ENCODE results near the gene PIPOX. TPM values are rescaled to one million over a fixed set of nuclear protein-coding genes. Genes with fewer than 3 reads are reported as not detected.

The PIPOX gene
- total and polyA plus RNA-seq, 2 of the 13 experiments (the other 11 are each of a cell fraction or from before 2014, with no cell fraction given) = 87.3 to 154 TPM

DNA sequence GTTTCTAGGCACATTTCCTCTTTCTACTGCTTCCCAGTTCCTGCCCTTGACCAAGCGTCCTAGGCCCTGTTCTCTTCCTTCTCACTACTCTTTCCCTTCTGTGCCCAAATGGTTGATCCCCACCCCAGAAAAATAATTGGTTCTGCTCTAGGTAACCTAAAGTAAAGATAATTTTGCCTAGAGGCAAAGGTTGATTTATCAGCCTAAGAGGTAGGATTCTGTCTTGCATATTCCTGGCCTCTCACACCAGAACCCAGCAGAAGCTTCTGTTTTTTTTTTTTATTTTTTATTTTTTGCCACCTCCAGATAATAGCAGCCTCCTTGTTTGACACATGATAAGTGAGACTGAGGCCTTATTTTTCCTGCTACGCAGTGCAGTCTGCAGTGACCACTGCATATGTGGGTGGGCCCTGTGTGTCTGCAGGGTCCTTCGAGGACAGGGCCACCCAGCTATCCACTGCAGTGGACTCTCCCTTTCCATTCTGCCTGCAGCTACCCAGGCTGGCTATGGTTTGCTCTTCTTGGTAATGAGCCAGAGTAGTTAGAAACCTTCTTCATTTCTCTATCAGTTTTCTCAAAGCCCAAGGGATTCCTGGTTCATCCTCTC, 701 bp downstream of the PIPOX start (continued):
- TF ChIP-seq, protein P1, sequence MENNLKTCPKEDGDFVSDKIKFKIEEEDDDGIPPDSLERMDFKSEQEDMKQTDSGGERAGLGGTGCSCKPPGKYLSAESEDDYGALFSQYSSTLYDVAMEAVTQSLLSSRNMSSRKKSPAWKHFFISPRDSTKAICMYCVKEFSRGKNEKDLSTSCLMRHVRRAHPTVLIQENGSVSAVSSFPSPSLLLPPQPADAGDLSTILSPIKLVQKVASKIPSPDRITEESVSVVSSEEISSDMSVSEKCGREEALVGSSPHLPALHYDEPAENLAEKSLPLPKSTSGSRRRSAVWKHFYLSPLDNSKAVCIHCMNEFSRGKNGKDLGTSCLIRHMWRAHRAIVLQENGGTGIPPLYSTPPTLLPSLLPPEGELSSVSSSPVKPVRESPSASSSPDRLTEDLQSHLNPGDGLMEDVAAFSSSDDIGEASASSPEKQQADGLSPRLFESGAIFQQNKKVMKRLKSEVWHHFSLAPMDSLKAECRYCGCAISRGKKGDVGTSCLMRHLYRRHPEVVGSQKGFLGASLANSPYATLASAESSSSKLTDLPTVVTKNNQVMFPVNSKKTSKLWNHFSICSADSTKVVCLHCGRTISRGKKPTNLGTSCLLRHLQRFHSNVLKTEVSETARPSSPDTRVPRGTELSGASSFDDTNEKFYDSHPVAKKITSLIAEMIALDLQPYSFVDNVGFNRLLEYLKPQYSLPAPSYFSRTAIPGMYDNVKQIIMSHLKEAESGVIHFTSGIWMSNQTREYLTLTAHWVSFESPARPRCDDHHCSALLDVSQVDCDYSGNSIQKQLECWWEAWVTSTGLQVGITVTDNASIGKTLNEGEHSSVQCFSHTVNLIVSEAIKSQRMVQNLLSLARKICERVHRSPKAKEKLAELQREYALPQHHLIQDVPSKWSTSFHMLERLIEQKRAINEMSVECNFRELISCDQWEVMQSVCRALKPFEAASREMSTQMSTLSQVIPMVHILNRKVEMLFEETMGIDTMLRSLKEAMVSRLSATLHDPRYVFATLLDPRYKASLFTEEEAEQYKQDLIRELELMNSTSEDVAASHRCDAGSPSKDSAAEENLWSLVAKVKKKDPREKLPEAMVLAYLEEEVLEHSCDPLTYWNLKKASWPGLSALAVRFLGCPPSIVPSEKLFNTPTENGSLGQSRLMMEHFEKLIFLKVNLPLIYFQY (CRISPR knock-in tag; IDR thresholded peaks at IDR 0.05; ENCODE audit: borderline replicate concordance) = no peak
- TF ChIP-seq ZNF703 (CRISPR knock-in tag; IDR thresholded peaks at IDR 0.05; ENCODE audit: borderline replicate concordance) = no peak
- TF ChIP-seq HNF4G (IDR thresholded peaks at IDR 0.05; ENCODE audit: borderline replicate concordance, low read depth, low read length) = no peak
- TF ChIP-seq HNF4G (CRISPR knock-in tag; IDR thresholded peaks at IDR 0.05; ENCODE audit: borderline replicate concordance, low read depth) = no peak
- no peak for TF ChIP-seq ZNF550 (CRISPR knock-in tag; IDR thresholded peaks at IDR 0.05; ENCODE audit: borderline replicate concordance)
- no peak for TF ChIP-seq KDM6A (CRISPR knock-in tag; IDR thresholded peaks at IDR 0.05; ENCODE audit: low read depth)
- no peak for TF ChIP-seq STAG1 (CRISPR knock-in tag; IDR thresholded peaks at IDR 0.05)
- TF ChIP-seq ARHGAP35 (CRISPR knock-in tag; IDR thresholded peaks at IDR 0.05; ENCODE audit: borderline replicate concordance) = no peak
- TF ChIP-seq, protein P2, sequence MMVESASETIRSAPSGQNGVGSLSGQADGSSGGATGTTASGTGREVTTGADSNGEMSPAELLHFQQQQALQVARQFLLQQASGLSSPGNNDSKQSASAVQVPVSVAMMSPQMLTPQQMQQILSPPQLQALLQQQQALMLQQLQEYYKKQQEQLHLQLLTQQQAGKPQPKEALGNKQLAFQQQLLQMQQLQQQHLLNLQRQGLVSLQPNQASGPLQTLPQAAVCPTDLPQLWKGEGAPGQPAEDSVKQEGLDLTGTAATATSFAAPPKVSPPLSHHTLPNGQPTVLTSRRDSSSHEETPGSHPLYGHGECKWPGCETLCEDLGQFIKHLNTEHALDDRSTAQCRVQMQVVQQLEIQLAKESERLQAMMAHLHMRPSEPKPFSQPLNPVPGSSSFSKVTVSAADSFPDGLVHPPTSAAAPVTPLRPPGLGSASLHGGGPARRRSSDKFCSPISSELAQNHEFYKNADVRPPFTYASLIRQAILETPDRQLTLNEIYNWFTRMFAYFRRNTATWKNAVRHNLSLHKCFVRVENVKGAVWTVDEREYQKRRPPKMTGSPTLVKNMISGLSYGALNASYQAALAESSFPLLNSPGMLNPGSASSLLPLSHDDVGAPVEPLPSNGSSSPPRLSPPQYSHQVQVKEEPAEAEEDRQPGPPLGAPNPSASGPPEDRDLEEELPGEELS (CRISPR knock-in tag; IDR thresholded peaks at IDR 0.05) = no peak
- TF ChIP-seq TARDBP (CRISPR knock-in tag; IDR thresholded peaks at IDR 0.05) = no peak
- TF ChIP-seq ZNF780A (CRISPR knock-in tag; IDR thresholded peaks at IDR 0.05) = no peak
- TF ChIP-seq ZBTB3 (CRISPR knock-in tag; IDR thresholded peaks at IDR 0.05; ENCODE audit: borderline replicate concordance, low read depth) = 0 out of 2 replicates have a peak, but pooled peaks have one; percentile 20
- 0 out of 2 replicates have a peak, but pooled peaks have one; percentile 12 for TF ChIP-seq SRY (CRISPR knock-in tag; IDR thresholded peaks at IDR 0.05)
- TF ChIP-seq SNRNP70 (IDR thresholded peaks at IDR 0.05; ENCODE audit: low read depth, low read length) = no peak
- peak; percentile 12 for TF ChIP-seq ZNF781 (CRISPR knock-in tag; IDR thresholded peaks at IDR 0.05; ENCODE audit: borderline replicate concordance, not compliant biosample characterization)
- TF ChIP-seq, protein P3, sequence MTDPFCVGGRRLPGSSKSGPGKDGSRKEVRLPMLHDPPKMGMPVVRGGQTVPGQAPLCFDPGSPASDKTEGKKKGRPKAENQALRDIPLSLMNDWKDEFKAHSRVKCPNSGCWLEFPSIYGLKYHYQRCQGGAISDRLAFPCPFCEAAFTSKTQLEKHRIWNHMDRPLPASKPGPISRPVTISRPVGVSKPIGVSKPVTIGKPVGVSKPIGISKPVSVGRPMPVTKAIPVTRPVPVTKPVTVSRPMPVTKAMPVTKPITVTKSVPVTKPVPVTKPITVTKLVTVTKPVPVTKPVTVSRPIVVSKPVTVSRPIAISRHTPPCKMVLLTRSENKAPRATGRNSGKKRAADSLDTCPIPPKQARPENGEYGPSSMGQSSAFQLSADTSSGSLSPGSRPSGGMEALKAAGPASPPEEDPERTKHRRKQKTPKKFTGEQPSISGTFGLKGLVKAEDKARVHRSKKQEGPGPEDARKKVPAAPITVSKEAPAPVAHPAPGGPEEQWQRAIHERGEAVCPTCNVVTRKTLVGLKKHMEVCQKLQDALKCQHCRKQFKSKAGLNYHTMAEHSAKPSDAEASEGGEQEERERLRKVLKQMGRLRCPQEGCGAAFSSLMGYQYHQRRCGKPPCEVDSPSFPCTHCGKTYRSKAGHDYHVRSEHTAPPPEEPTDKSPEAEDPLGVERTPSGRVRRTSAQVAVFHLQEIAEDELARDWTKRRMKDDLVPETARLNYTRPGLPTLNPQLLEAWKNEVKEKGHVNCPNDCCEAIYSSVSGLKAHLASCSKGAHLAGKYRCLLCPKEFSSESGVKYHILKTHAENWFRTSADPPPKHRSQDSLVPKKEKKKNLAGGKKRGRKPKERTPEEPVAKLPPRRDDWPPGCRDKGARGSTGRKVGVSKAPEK (CRISPR knock-in tag; IDR thresholded peaks at IDR 0.05; ENCODE audit: borderline replicate concordance) = no peak
- no peak for TF ChIP-seq SETDB1 (CRISPR knock-in tag; IDR thresholded peaks at IDR 0.05; ENCODE audit: borderline replicate concordance)
- TF ChIP-seq IKZF1 (IDR thresholded peaks at IDR 0.05) = no peak
- TF ChIP-seq, protein P4, sequence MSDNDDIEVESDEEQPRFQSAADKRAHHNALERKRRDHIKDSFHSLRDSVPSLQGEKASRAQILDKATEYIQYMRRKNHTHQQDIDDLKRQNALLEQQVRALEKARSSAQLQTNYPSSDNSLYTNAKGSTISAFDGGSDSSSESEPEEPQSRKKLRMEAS (IDR thresholded peaks at IDR 0.05) = peak; percentile 37; the same call in 1 of the 2 replicates
- peak; percentile 47; the same call in 1 of the 2 replicates for TF ChIP-seq RXRB (CRISPR knock-in tag; IDR thresholded peaks at IDR 0.05; ENCODE audit: borderline replicate concordance)
- TF ChIP-seq MBD4 (IDR thresholded peaks at IDR 0.05; ENCODE audit: borderline replicate concordance, low read length) = no peak
- no peak for TF ChIP-seq PHB2 (IDR thresholded peaks at IDR 0.05; ENCODE audit: partially characterized antibody)
